ENCODE results near the gene IL22RA1.

IL22RA1 gene, protein sequence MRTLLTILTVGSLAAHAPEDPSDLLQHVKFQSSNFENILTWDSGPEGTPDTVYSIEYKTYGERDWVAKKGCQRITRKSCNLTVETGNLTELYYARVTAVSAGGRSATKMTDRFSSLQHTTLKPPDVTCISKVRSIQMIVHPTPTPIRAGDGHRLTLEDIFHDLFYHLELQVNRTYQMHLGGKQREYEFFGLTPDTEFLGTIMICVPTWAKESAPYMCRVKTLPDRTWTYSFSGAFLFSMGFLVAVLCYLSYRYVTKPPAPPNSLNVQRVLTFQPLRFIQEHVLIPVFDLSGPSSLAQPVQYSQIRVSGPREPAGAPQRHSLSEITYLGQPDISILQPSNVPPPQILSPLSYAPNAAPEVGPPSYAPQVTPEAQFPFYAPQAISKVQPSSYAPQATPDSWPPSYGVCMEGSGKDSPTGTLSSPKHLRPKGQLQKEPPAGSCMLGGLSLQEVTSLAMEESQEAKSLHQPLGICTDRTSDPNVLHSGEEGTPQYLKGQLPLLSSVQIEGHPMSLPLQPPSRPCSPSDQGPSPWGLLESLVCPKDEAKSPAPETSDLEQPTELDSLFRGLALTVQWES

DNA sequence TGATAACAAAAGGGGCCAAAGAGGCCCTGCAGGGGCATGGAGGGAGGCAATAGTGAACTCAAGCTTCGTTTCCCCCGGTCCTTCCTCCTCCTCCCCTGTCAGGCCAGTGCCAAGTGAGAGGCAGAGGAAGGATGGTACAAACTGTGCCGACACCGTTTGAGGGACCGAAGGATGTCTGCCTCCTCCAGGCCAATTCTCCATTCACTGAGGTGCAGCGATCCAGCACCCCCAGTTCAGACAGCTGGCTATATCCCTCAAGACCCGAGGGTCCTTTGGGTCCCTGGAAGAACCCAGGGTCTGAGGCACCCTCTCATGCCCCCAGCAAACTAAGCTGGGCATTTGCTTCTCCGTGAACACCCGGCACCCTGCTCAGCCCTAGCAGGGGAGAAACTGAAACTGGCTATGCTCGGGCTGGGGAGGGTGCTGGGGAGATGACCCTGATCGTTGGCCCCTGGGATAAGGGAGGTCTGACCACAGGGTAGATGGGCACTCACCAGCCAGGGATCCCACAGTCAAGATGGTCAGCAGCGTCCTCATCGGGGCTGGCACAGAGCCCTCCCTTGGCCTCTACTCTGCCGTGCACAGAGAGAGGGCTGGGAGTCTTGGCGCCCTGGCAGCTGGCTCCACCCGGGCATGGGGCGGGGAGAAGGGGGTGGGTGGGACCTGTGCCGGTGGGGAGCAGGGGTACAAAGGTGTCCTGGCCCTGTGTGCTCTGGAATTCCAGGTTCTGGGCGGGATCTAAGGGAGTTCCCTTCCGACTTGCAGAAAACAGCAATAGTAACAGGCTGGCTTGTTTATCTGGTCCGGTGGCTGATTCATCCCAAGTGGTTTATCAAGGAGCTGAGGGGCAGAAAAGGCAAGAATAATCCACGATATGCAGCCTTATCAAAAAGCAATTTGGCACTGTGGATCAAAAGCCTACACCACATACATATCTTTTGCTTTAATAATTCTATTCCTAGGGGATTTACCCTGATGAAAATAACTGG is at the start of gene IL22RA1:
TSS of gene IL22RA1 (minus strand) at position 595 of the 989 bp plus-strand sequence. CDS start at position 537, 58 bp downstream.
- peak; percentile 20 for DNase-seq

DNA sequence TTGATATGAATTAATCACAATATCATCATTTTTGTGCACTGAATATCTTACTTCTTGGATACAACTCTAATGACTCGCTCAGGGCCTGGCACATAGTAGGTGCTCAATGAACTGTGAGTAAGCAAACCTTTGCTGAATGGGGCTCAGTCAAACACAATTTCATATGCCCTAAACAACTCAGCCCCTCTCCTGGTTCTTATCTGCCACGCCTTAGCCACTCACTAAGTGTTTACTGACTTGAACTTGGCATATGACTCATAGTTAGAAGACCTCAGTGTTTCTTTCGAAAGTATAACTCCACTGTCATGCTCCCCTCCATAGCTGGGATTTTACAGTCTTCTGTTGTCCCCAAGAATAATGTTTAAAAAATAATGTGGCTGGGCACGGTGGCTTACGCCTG is 48.9 kb upstream of the IL22RA1 start:
- no peak for DNase-seq

DNA sequence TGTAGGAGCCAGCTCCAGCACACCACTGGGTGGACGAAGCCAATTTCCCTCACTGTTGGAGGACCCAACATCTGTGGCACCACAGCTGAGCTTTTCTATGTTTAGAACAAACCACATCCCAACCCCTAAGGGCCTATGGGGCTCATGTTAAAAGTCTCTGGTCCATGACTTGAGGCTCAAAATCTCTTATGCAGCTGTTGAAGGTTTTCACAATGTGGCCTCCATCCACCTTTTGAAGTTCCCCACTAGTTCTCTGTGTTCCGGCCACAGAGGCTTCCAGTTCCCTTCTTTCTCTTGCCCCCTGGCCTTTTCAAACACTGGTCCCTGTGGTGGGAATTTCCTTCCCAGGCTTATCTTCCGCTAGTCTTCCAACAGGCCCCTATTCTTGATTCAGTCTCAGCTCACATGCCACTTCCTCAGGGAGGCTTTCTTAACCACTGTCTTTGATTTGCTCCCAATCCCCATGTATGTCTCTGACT is 48.1 kb upstream of the IL22RA1 start:
- DNase-seq, result no peak

DNA sequence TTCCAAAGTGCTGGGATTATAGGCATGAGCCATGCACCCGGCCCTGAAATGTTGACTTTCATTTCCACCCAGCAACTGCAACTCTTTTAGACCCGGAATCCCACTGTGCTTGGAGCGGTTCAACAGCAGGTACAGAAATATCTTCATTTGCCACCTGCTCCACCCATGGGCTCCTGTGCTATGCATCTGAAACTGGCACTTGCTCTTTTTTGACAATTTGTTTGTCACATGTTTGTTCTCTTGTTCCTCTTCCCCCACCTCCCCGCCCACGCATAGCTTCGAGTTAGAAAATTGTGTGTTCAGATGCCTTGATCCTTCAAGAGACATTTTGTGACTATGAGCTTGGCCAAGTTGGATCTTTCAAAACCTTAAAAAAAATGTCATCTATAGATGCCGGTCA is 46.6 kb upstream of the IL22RA1 start:
- no peak for DNase-seq

DNA sequence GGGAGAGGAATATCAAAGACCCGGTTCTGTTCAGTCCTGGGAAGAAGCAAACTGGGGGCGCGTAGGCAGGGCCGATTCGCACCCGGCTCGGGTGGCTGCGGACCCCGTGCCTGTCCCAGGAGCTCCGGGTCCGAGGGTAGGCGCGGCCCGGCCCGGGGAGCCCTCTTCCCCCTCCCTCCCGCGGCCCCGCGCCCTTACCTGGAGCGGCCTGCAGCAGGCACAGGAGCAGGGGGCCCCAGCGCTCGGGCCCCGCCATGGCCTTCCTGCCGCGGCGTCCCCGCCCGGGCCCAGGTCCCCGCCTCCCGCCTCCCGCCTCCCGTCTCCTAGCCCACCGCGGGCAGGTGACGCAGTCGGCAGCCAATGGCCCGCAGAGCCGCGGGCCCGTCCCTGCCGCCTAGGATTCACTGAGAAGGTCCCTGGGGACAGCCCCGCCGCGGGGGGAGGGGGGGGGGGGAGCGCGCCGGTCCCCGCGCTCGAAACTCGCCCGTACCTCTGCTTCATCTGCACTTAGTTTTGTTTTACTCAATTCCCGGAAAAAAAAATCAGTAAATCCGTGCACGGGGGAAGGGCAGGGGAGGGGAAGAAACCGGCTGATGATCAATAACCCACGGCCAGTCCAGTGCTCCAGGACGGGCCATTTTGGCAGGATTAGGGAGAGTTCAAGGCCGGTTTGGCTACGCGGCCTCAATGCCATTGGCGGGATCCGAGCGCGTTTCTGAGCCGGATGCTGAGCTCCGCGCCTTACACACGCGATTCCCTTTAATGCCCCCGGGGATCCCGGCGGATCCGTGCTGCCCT is 44.3 kb upstream of the IL22RA1 start, which contains the start of gene IFNLR1:
TSS of gene IFNLR1 (minus strand) at position 297 of the 798 bp plus-strand sequence. CDS start at position 256, 41 bp downstream.
- peak; percentile 92 for DNase-seq

DNA sequence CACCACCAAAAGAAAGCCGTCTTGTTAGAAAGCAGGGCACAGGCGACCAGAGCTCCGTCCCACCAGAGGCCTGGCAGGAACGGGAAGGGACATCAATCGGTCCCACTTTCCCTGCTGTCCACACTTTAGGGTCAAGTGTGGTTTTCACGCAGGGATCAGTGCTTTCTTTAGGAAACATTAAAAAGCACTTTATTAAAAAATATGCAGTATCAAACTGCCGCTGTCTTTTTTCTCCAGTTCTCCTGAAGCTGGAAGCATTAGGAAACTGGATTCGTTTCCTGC is 43.7 kb upstream of the IL22RA1 start:
- no peak for DNase-seq

DNA sequence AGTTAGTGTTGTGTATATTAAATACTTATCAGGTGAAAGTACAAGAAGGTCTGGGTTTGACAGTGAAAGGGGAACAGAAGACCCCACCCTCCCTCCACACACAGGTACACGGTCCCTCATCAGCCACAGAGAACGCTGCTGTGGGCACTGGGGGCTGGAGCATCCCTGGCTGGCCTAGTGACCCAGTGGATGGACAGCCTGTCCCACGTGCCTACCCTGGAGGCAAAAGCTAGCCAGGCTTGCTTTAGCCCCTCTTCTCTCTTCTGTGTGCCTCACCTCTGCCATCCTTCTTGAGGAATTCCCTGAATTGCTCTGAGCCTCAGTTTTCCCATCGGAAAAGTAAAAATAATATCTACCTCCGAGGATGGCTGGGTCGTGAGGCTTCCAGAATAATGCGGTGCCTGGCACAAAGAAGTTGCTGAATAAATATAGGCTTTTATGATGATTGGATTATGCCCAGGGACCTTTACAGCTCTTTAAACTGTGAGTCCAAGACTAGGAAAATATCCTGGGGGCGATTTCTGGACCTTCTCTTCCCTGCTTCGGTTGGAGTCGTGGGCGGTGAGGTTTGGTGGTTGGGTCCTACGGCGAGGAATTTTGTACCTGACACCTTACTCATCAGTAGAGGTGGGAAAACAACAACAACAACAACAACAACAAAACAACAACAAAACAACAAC is 43.2 kb upstream of the IL22RA1 start:
- no peak for DNase-seq

DNA sequence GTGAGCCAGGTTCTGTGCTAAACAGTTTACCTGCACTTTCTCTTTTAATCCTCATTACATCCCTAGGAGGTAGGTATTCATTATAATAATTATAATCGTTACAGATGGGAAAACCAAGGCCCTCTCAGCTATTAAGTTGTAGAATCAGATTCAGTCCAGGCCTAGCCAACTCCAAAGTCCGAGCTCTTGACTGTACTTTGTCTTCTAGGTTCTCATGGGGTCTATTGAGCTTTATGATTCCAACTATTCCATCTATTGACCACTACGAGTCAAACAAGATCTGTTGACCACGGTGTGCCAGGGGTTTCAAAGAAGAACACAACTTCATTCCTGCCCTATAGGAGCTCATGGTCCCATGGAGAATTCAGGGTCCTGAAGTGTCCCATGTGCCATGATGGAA is 42.1 kb upstream of the IL22RA1 start:
- DNase-seq, result no peak

DNA sequence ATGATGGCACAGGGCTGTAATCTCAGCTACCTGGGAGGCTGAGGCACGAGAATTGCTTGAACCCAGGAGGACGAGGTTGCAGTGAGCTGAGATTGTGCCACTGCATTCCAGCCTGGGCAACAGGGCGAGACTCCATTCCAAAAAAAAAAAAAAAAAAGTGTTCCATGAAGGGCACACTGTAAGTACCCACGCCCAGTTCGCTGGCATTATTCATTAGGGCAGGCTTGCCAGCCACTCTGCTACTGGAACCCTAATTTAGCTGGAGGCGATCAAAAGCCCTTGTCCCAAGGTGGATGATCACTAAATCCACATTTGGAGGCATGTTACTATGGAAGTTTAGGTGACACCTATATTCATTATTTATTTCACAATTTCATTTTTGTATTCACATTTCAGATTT is 39.1 kb upstream of the IL22RA1 start:
- DNase-seq, result no peak

DNA sequence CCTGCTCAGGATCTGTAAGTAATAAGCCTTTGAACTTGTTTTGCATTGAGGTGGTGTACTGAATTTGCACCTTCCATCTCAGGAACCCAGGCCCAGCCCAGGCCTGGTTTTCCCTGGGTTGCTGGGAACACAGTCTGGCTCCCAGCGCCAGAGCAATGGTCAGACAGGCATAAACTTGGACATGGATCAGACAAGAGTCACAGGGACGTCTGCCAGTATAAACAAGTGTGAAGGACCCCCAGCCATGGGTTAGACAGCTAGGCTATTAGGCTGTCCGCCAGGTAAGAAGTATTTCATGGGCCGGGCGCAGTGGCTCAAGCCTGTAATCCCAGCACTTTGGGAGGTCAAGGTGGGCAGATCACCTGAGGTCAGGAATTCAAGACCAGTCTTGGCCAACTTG is 38.7 kb upstream of the IL22RA1 start:
- no peak for DNase-seq

DNA sequence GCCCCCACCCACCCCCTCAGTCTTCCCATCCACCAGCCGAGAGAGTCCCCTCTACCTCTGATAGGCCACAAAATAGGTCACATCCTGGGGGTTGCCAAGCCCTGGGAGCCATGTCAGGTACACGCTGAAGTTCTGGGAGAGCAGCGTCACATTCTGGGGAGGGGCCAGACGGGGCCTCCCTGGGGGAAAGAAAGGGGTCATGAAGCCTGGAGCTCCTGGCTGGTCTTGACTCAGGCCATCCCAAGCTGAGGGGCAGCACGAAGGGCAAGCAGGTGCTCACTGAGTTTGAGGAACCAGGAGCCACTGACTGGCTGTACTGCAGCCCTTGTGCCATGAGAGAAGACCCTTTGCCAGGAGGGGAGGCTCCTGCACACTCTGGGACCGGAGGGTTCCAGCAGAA is 37.7 kb upstream of the IL22RA1 start:
- no peak for DNase-seq

DNA sequence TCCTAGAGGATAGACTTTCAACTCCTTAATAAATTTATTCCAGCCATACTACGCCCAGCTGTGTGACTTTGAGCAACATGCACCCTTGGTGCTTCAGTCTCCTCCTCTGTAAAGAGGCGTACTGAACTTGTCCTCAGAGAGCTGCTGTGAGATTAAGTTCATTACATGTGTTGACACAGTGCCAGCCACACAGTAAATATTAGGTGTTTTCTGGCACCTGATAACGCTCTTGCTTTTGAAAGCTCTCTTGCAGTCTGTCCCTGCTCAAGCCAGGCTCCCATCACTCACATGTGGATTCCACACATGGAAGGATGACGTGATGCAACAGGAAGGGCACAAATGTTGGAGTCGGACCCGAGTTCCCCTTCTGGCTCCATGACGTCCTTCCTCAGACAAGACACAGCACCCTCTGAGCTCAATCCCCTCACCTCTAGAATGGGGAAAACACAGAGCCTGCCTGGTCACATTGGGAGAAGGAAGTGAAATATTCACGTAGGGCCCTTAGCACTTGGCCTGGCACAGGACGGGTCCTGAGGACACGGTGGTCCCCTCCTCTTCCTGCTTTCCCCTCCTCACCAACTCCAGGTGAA is 36.4 kb upstream of the IL22RA1 start:
- no peak for DNase-seq

DNA sequence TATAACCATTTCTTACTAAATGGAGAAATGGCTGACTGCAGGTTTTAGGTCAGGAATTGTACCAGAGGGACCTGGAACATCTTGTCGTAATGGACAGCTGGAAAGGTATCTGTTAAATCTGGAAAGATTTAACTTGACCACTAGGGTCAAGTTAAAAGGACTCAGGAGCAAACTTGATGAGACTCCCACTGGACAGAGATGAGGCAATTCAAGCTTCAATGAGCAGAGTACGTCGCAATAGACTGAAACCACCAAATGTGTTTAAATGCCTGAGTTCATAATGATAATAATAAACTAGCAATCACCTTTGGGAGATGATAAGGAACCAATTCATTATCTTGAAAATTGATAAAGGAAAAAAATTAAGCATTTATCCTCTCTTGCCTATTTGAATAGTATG is 35.5 kb upstream of the IL22RA1 start:
- no peak for DNase-seq

DNA sequence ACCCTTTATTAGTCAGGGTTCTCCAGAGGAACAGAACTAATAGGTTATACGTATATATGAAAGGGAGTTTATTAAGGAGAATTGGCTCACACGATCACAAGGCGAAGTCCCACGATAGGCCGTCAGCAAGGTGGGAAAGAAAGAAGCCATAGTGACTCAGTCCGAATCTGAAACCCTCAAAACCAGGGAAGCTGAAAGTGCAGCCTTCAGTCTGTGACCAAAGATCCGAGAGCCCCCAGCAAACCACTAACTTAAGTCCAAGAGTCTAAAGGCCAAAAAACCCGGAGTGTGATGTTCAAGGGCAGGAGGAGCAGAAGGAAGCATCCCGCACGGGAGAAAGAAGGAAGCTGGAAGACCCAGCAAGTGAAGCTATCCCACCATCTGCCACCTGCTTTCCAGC is 34.2 kb upstream of the IL22RA1 start:
- no peak for DNase-seq

DNA sequence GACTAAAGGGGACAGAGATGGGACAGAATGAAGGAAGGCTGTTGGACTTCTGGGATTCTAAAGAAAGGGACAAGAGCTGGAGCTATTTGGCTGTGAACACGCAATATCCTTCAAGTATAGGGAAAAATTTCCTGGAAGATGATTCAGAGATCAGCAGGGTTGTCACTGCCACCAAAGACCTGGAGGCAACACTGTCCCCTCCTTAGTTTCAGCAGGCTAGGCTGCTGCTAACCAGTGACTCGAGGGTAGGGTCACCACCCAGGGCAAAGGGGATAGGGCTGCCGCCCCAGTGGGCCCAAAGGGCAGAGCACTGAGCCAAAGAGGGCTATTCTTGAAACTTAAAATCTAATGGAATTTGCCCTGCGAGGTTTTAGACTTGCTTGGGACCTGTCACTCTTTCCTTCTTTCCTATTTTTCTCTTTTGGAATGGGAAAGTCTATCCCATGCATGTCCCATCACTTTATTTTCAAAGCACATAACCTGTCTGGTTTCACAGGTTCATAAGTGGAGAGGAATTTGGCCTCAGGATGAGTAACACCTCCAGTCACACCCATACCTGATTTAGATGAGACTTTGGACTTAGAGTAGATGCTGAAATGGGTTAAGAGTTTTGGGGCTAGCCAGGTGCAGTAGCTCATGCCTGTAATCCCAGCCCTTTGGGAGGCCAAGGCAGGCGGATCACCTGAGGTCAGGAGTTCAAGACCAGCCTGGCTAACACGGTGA is 32.3 kb upstream of the IL22RA1 start:
- DNase-seq, result no peak

DNA sequence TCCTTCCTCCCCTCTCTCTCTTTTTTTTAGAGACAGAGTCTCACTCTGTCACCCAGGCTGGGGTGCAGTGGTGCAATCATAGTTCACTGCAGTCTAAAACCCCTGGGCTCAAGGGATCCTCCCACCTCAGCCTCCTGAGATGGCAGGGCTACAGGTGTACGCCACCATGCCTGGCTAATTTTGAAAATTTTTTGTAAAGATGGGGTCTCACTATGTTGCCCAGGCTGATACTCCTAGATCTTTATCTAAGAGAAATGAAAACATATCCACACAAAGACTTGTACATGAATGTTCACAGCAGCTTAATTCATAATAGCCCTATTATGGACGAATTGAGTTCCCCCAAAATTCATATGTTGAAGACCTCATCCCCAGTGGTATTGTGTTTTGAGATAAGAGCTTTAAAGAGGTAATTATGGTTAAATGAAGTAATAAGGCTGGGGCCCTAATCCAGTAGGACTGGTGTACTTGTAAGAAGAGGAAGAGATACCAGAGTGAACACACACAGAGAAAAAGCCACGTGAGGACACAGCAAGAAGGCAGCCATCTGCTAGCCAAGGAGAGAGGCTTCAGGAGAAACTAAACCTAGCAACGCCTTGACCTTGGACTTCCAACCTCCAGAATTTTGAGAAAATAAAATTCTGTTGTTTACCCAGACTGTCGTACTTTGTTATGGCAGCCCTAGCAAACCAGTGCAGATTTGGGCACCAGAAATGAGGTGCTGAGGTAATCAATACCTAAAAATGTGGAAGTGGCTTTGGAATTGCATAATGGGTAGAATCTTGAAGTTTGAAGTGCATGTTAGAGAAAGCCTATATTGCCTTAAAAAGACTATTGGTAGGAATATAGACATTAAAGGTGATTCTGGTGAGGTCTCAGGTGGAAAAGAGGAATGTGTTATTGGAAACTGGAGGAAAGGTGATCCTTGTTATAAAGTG is 31.0 kb upstream of the IL22RA1 start:
- no peak for DNase-seq

DNA sequence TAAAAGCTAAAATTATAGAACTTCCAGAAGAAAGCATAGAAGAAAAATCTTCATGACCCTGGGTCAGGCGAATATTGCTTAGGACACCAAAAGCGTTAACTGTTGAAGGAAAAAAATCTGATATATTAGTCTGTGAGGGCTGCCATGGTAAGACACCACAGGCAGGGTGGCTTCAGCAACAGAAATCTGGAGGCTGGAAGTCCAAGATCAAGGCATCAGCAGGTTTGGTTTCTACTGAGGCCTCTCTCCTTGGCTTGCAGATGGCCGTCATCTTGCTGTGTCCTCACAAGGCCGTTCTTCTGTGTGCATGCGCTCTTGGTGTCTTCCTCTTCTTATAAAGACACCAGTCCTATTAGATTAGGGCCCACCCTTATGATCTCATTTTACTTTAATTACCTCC is 29.7 kb upstream of the IL22RA1 start:
- DNase-seq, result no peak

DNA sequence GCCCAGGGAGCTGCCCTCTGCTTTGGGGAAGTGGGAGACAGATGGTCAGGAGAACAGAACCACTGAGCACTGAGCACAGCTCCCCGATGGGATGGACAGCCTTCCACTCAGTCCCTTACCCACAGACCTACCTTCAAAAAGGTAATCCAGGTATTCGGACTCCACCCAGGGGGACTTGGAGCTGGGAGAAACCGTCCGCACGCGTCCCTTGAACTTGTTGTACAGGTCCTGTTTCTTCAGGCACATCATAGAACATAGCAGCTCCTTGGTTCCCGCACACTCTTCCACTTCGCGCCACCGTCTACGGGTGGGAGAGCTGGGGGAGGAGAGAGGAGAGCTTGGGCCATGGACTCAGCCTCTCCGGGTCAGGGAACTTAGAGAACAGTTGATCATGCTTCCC is 26.3 kb upstream of the IL22RA1 start:
- no peak for DNase-seq

DNA sequence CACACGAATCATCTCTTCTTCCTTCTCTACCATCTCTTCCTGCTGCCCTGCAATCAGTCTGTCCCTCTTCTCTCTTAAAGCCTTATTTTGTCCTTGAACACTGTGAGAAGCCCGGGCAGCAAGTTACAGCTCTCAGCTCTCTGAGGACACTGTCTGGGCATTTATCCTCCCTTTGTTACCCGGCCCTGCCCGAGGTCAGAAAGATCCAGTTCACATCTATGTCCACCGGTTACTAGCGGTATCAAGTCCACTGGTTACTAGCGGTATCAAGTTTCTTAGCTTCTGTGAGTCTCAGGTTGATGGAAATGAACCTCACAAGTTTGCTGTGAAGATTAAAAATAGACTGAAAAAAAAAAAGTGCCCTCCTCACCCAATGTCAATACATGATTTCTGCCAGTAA is 25.3 kb upstream of the IL22RA1 start:
- DNase-seq, result no peak

DNA sequence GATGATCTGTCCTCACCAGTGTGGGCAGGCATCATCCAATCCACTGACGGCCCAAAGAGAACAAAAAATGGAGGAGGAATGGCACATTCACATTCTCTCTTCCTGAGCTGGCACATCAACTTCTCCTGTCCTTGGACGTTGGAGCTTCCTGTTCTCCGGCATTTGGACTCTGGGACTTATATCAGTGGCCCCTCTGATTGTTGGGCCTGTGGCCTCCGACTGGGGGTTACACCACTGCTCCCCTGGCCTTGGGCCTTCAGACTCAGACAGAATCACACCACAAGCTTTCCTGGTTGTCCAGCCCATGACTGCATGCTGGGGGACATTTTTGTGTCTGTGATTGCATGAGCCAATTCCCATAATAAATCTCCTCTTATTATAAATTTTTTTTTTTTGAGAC is 24.1 kb upstream of the IL22RA1 start:
- no peak for DNase-seq

Data from NCI-H1105 (cell line).